Stimulated activated CD8-positive, alpha-beta memory T cell treated with anti-CD3 and anti-CD28 coated beads, Interleukin-15, amount 100 ng/mL, for 1 hour (primary cell): ENCODE results near the gene GDF11.
"Not testable (repeated sequence)": the region's sequence is repeated elsewhere in the genome, so short reads cannot be mapped to it uniquely, and the experiment has no call there.

Source experiments
- DNase-seq: peaks from one replicate; pipeline ENCODE4 v3.0.0-alpha.2; 2020; ENCODE audit warnings: low read depth

Gene GDF11

DNA sequence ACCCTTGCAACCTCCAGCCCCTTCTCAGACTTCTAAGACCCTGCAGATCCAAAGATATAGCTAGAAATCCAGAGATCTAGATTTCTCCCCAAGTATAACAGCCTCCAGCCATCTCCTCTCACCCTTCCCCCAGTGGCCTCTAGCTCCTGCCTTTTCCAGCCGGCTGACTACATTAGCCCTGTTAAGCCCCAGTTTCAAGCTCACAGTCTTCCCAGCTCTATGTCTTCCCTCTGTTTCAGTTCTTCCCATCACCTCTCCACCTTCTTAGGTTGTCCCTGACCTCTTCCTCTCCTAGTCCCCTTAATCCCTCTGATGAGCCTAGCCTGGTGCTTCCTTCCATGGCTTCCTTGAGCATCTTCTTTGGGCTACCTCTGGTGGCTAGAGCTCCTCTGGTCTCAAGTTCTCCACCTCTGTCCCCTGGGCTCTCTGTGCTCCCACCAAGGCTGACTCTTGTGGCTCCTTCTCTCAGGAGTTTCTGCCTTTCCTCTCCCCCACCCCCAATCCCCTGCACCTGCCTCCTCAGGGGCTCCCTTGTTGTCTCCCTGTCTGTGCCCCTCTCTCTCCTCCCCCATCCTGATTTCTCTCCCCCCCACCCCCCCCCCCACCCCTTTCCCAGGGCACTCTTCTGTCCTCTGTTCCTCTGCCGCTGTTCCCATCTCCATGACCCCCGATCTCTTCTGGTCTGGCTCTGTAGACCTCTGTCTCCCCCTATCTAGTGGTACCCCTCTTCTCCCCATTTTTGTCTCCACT lies 816 bp upstream of the GDF11 start:
- no peak for DNase-seq

- no peak for DNase-seq
Measured at GRCh38 chr12:55743406-55744339, 751 bp downstream of the GDF11 start.

DNA sequence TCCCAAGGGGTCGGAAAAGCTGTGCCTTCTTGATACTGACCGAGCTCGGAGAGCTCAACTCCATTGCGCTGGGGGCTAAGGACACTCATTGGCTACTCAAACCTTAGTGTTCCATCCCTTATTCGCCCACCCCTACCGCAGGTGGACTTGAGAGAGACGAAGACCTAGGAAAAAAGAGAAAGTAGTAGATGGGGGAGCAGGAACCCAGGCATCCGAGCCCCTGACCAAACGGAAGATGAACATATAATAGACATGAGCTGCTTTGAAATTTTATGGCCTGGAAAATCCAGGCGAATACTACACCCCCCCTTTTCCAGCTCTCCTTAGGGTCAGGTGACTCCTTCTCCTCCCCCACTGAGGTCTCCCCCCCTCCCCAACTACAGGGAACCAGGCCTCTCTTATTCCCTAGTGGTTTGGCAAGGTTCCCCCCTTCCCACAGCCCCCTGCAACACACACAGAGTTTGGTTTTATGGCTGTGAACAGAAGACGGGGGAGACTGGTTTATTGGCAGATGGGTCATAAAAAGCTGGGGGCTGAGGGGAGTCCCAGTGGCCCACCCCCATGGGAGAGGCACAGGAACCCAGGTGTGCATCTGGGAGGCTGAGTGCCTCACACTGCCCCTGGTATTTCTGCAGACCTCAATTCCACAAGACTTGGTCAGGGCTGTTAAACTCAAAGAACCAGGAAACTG lies 1.6 kb downstream of the GDF11 start:
- no peak for DNase-seq

DNA sequence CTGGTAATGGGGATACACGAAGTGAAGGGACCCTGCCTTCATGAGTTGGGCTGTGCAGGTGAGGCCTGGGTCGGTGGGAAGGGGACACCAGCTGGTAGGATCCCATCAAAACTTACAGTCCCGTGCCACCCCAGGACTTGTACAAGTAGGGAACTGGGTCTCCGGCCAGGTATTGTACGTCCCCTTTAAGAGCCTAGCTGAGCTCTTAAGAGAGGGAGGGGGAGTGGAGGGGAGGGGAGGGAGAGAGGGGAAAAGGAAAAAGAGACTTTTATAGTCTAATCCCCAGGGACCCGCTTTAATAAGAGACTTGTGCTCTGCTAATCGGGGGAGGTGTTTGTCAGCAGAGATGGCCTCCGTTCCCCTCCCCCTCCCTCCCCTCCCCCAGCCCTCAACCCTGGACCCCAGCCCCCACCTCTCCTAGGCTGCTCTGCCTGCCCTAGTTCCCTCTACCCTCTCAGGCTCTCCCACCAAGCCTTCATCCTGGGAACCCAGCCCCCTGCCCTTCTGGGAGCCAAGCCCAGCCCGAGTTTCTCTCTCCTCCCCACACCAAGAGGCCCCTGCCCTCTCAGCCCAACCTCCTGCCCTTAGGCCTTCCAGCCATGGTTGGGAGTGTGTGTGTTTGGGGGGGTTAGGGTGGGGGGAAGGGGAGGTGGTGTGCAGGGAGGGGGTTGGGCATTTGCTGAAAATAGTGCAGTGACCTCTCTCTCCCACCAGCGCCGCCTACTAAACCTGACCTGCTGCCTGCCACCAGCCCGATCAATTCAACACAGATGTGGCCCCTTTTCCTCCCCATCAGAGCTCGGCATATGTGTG lies 2.6 kb downstream of the GDF11 start:
- no peak for DNase-seq

DNA sequence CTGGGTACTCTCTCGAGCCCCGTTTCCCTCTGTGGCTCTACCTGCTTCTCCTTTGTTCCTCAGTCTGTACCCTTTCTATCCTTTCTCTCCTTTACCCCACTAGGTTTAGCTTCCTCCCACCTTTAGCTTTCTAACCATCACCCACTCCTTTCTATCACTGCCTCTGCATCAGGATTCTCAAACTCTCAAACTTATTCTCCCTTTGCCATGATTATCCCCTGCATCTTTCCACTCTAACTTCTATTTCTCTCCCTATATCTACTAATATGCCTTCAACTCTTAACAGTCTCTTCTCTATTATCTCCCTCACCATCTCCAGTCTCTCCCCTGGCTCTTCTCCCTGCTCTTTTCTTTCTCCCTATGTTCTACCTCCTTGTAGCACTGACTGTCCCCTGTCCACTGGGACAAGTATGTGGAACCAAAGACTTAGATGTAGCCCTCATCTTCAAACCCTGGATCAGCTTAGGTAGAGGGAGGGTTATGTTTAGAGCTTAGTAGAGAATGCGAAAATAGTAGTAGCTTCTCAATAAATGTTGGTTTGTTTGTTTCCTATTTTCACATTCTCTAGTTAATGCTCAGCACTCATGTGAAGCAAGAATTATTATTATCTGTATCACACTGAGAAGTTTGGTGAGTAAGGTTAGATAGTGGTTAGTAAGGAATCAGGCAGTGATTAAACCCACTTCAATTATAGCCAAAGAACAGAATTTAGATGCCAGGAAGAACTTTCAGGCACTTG lies 3.4 kb downstream of the GDF11 start:
- DNase-seq, result no peak

GRCh38 chr12:55746913-55747231 lies 4.0 kb downstream of the GDF11 start:
- no peak for DNase-seq

DNA sequence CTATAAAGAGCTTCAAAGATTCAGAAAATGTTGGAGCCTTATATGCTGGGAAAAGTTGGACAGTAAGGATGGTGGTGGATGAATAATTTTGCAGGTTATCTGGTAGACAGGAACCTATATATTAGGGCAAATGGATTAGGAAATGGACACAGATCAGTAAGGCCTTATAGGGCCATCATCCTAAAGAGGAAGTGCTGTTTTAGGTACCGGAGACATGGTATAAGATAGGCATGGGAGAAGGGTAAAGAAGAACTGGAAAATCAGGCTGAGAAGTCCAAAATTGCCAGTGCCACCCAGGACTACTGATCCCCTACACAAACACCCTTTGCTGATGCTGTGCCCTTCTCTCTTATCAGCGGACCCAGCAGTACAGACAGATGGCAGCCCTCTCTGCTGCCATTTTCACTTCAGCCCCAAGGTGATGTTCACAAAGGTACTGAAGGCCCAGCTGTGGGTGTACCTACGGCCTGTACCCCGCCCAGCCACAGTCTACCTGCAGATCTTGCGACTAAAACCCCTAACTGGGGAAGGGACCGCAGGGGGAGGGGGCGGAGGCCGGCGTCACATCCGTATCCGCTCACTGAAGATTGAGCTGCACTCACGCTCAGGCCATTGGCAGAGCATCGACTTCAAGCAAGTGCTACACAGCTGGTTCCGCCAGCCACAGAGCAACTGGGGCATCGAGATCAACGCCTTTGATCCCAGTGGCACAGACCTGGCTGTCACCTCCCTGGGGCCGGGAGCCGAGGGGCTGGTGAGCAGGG lies 5.5 kb downstream of the GDF11 start:
- DNase-seq, result no peak

GRCh38 chr12:55755246-55755645 lies 12.3 kb downstream of the GDF11 start:
- no peak for DNase-seq

DNA sequence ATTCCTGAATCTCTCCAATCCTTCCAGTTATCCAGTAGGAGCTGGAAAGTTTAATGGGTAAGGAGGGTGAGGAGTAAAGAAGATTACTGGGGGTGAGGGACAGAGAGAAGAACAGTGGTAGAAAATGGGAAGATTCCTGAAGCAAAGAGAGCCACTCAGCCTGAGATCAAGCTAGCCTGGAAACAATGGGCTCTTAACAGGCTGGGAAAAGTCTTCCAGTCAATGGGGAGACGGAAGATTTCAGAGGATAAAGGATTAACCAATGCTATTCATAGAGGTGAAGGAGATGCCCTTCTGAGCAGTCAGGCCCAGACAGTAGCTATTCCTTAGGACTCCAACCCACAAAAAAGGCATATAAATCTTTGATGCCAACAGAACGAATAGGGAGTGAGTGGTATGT lies 14.8 kb downstream of the GDF11 start:
- no peak for DNase-seq

GRCh38 chr12:55758575-55758974 lies 15.7 kb downstream of the GDF11 start:
- DNase-seq, result not testable (repeated sequence)

GRCh38 chr12:55760663-55761062 lies 17.7 kb downstream of the GDF11 start:
- no peak for DNase-seq

DNA sequence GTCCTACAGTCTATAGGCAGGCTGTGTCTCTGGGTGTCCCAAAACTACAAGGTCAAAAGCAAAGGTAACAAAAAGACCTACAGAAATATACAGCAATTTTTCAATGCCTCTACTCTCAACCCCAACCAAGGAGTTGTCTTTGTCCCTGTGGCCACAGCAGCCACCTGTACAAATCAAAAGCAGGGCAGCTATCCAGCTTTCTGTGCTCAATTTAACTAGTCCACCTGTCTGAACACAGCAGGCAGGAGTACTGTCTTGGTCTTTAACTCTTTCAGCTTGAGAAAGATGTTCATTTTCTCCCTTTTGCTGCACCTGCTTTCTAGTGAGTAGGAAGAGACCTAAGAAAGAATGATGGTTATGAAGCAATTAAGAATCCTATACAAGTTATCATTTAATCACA lies 19.7 kb downstream of the GDF11 start:
- DNase-seq, result no peak

GRCh38 chr12:55765736-55766290 lies 22.9 kb downstream of the GDF11 start:
- no peak for DNase-seq

GRCh38 chr12:55767156-55767555 lies 24.2 kb downstream of the GDF11 start:
- no peak for DNase-seq

- no peak for DNase-seq
Measured at GRCh38 chr12:55771736-55772135, 28.8 kb downstream of the GDF11 start.

- DNase-seq, result no peak
Measured at GRCh38 chr12:55777856-55778255, 34.9 kb downstream of the GDF11 start.

DNA sequence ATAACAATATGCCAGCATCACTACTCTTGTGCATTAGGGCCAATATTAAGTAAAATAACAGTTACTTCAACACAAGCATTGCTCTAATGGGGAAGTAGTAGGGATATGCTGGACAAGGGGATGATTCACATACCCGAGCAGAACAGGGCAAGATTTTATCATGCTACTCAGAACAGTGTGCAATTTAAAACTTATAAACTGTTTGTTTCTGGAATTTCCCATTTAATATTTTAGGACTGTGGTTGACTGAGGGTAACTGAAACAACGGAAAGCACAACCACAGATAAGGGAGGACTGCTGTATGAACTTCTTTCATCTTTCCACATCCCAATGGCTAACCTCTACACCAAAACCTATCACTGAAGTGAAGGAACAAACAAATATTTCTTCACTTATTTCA lies 37.8 kb downstream of the GDF11 start:
- no peak for DNase-seq

DNA sequence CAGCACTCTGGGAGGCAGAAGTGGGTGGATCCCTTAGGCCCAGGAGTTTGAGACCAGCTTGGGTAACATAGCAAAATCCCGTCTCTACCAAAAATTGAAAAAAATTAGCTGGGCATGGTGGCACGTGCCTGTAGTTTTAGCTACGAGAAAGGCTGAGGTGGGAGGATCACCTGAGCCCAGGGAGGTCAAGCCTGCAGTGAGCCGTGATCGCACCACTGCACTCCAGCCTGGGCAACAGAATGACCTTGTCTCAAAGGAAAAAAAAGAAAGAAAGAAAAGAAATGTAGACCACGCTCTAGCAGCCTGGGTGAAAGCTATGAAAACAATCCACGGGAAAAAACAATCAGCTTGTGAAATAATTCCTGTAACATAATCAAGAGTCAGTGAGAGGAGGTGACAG lies 45.6 kb downstream of the GDF11 start:
- DNase-seq, result no peak

- DNase-seq, result no peak
Measured at GRCh38 chr12:55789171-55789570, 46.2 kb downstream of the GDF11 start.

GRCh38 chr12:55789893-55790292 lies 47.0 kb downstream of the GDF11 start:
- DNase-seq, result no peak
